Stimulated activated CD4-positive, alpha-beta T cell treated with anti-CD3 and anti-CD28 coated beads, Interleukin-1b, Interleukin-23, amount 100 ng/mL, for 1 hour (primary cell): ENCODE measurements around the gene MAP1B.

Experiments used
- DNase-seq, 2 donors: peaks; one replicate each; pipeline ENCODE4 v3.0.0-alpha.2; 2020; ENCODE audit warnings: low read depth in 2 of 2

The MAP1B gene

DNA sequence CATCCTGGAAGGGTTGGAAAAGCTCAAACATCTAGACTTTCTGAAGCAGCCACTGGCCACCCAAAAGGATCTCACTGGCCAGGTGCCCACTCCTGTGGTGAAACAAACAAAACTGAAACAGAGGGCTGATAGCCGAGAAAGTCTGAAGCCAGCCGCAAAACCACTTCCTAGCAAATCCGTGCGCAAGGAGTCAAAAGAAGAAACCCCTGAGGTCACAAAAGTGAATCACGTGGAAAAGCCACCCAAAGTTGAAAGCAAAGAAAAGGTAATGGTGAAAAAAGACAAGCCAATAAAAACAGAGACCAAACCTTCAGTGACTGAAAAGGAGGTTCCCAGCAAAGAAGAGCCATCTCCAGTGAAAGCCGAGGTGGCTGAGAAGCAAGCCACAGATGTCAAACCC, 87.6 kb downstream of the MAP1B start:
- DNase-seq: no peak

DNA sequence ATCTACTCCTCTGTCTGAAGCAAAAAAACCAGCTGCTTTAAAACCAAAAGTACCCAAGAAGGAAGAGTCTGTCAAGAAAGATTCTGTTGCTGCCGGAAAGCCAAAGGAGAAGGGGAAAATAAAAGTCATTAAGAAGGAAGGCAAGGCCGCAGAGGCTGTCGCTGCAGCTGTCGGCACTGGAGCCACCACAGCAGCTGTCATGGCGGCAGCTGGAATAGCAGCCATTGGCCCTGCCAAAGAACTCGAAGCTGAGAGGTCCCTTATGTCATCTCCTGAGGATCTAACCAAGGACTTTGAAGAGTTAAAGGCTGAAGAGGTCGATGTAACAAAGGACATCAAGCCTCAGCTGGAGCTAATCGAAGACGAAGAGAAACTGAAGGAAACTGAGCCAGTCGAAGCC, 88.3 kb downstream of the MAP1B start:
- no peak for DNase-seq

DNA sequence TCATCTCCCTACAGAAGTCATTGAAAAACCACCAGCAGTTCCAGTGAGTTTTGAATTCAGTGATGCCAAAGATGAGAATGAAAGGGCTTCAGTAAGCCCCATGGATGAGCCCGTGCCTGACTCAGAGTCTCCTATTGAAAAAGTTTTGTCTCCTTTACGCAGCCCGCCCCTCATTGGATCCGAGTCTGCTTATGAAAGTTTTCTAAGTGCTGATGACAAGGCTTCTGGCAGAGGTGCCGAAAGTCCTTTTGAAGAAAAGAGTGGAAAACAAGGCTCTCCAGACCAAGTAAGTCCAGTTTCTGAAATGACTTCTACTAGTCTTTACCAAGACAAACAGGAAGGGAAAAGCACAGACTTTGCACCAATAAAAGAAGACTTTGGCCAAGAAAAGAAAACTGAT, 90.1 kb downstream of the MAP1B start:
- DNase-seq: no peak

DNA sequence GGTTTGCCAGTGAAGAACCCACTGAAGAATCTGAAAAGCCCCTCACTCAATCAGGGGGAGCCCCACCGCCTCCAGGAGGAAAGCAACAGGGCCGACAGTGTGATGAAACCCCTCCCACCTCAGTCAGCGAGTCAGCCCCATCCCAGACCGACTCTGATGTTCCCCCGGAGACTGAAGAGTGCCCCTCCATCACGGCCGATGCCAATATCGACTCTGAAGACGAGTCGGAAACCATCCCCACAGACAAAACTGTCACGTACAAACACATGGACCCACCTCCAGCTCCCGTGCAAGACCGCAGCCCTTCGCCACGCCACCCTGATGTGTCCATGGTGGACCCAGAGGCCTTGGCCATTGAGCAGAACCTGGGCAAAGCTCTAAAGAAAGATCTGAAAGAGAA, 92.4 kb downstream of the MAP1B start:
- no peak for DNase-seq

DNA sequence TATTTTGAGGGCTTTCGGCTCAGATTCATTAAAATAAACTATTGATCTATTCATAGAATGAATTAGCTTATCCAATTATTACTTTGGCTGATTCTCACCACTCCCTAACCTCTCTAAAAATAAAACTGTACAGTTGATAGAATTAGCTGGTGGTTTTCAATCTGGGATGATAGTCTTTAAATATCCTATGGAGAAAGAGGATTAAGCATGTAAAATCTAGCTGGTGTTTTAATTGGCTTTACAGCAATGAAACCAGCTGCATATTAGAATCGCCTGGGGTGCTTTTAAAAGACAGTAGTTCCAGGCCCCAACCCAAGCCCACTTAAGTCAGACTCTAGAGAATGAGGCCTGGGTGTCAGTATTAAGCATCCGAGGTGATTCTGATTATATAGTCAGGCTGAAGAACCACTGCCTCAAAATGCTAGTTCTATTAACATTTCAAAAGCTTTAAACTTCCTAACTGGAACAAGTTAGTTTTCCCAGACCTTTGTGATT, 95.1 kb downstream of the MAP1B start:
- no peak for DNase-seq

DNA sequence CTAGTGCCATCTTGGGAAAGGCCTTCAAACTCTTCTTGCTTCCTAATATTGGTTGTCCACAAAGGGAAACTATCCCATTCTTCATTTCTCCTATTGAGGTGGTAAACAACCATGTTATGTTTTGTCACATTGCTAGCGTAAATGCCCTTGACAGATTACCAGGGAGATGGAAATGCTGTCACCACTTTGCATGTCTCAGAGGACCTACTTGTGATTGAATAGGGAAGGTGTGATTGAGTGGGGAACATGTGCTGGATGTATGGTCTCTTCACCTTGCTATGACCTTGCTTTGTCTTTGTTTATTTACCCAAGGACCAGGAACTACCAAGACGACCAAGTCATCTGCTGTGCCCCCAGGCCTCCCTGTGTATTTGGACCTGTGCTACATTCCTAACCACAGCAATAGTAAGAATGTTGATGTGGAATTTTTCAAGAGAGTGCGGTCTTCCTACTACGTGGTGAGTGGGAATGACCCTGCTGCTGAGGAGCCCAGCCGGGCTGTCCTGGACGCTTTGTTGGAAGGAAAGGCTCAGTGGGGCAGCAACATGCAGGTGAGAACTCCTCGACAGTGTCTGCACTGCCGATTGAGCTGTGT, 96.1 kb downstream of the MAP1B start:
- DNase-seq: no peak

DNA sequence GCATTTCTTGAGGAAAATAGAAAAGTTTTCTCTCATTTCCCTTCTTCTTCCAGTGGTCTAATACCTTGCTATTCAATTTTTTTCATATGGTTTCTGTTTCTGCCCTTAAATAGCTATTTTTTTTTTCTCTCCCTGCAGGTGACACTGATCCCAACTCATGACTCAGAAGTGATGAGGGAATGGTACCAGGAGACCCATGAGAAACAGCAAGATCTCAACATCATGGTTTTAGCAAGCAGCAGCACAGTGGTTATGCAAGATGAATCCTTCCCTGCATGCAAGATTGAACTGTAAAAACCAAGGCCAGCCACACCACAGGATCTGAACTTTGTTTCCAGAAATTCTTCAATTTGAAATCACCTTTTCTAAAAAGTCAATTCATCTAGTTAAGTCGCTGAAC, 97.7 kb downstream of the MAP1B start:
- DNase-seq: no peak

DNA sequence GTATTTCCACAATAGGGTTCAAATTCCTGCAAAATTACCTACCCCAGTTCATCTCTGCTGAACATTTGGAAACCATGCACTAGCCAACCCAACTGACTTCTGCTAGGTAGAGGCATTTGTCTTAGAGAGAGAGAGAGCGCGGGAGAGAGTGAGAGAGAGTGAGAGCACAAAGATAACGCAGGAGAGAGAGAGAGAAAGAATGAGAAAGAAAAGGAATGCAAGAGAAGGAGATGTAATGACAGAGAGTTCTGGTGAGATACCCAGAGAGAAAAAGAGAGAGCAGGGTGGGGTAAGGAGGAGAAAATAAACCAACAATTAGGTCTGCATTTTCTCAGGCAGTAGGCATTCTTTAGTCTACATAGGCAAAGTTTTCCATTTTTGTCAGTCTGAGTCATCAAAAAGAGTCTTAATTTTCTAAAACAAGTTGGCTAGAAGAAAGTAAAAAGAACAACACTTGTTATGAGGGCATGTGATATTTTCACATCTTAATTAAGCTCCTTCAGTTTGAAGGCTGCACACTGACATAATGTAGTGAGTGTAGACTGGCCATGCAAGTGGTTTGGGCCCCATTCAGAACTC, 98.2 kb downstream of the MAP1B start:
- DNase-seq: no peak

DNA sequence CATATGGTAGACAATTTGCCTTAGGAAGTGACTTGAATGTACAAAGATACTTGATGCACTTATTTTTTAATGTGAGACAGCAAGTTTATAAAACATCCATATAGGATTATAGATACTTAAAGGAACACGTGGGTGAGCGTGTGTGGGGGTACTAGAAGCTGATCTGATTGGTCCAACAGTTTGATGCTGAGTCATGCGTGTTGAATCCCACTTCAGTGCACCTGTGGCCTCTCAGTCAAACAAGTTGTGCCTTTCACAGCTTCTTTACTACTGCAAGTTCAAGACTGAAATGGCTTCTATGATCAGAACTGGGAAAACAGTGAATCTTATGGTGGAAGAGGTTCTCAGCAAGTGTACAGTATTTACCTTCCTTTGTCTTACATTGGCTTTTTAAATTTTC, 98.9 kb downstream of the MAP1B start:
- no peak for DNase-seq

DNA sequence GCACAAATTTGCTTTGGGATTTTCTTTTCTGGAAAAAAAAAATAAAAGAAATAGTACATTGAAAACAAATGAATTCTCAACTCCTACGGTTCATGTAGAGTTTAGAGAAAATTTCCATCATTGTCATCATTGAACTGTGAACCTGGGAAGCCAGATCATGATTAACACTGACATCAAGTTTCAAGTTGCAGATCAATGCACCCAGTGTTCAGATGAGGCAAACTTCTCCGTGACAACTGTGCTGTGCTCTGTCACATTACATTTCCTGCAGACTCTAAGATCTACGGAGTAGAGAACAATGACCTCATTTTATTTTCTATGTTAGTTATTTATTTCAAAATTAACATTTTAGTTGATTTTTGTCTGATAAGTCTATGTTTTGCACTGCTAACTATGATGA, 99.7 kb downstream of the MAP1B start:
- no peak for DNase-seq

DNA sequence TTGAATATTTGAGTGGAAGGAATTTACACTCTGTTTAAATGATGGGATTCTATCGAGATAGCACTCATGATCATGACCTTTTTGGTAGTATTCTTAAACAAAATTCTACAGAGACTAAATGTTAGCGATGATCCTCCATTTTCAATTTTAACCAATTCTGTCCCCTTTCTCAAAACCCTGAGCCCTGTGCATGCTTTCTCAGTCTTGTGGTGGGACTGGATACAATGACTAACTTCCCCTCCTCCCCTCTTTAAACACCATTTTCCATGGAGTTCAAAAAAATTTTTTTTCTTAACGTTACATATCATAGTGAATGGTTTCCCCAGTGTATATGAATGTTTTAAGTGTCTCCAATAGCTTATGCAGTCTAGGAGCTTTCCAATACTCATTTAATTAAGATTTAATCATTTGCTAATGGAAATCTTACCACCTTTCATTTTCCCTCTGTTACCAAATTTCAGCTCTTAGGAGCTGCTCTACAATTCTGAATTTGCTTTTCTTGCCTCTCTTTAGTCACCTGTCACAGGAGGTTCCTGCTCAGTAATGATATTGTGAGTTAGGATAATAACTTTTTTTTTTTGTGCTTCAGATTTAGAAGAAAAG, 101.2 kb downstream of the MAP1B start:
- DNase-seq: no peak

DNA sequence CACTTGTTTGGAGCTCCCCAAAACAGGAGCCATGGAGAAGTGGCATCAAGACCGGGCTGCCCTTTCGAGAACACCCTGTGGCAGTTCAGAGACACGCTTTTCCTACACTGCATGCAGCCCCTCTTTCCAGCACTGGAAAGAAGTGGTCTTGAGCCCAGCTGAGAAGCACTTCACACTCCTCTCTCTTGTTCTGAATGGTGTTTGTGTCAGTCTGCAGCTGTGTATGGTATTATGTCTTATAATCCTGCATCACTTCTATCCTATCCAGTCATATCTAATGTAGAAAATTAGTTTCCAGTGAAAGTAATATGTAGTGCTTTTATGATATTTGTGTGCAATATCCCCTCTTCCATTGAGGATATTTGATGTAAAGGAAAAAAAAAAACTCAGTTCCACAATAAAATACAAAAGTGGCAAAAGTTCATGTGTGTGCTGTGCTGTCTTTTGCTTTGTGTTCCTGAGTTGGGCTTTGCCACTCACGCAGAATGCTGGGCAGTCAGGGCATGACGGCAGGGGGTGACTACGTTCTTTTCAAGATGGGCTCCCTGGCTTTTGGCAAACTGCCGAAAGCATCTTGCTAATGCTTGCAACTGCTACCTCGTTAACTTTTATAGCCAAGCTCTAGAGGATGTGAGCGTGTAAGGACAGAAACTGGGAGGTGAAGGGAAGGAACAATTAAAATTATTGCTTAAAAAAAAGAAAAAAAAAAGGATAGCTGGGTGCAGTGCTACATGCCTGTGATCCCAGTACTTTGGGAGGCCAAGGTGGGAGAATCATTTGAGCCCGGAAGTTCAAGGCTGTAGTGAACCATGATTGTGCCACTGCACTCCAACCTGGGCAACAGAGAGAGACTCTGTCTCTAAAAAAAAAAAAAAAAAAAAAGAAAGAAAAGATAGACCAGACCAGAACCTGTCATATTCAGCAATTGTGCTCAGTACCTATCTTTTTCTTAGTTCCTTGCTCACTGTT, 102.2 kb downstream of the MAP1B start:
- DNase-seq: no peak

DNA sequence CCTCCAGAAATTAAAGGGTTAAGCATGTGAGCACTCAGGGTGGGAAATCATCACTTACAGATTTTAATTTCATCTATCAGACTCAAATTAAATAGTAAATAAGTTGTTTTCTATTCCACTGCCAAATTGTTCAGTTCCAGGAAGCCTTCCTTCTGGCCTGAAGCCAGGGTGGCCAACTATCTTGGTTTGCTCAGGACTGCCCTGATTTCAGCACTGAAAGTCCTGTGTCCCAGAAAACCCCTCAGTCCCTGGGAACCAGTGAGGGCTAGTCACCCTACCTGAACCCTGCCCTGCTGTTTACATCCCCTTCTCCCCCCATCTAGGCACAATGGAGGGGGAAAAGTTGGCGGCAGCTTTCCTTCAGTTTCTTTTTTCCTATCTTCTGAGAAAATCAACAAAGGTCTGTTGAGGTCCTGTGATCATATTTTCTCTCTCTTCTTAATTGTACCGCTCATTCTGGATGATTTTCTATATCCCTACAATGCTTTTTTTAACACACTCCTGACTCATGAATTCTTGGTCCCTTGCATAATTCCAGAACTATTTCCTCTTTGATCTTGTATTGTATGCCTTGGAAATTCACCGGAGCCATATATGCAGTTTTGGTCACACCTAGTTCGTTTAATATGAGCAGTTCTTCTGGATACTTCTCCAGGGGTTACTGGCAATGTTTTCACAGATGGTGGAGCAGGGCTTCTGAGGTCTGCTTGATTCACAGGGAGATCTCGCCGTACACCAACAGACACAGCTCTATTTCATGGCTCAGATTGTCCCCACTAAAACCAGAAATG, 103.8 kb downstream of the MAP1B start:
- no peak for DNase-seq

DNA sequence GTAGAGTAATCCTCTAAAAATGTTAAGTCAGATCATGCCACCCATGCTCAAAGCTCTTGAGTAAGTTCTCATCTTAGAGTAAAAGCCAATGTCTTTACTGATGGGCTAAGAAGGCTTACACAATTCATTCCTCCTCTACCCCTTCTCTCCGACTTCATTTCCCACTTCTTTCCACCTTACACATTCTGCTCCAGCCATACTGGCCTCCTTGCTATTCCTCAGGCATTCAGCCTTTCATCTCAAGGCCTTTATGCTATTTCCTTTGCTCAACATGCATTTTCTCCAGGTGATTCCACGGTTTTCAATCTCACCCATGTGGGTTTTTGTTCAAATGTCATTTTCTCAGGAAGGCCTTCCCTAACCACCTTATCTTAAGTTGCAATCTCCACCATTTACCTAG, 104.9 kb downstream of the MAP1B start:
- DNase-seq: no peak

DNA sequence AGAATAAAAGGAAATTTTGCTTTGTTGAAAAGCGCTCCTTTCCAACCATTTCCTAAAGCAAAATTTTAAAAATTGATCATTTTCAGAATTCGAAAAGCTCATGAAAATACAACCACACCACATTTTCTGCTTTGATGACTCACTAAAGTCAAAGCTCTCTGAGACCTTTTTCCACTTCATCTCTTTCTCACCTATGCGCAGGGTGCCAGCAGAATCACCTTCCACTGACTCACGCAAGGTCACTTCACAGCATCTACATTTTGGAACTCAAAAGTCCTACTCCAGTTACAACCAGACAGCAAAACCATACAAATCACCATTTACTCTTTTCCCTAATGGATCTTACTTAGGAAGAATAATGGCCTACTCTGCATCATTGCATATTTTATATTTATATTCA, 106.2 kb downstream of the MAP1B start:
- no peak for DNase-seq

DNA sequence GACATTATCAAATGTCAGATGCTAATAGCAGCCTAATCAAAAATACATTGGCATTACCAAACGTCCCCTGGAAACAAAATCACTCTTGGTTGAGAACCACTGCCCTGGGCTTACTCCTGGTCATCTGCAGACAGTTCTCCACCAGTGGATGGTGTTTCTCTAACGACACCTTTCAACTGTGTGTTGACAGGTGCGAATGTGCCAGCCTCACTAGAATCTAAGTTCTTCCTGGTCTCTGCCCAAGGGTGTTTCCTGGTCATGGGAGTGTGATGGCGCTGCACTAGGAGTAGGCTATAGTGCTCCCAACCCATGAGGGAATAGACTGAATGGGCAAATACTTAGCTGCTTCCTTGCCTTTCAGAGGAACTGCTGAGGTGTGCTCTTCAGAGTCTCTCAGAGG, 106.9 kb downstream of the MAP1B start:
- DNase-seq: no peak

DNA sequence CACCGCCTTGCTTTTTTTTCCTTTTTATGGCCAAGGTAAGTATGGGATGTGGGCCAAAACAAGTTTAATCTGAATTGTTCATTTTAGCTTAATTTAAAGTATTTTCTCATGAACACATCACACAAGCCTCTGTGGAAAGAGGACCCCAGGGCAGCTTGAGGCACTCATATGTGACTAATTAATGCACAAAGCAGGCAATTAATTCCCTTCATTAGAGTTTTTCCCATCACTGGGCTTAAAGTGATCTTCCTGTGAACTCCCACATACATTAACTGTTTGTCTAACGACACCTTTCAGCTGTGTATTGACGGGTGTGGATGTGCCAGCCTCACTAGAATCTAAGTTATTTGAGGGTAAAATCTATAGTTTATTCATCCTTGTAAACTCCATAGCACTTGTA, 109.5 kb downstream of the MAP1B start:
- DNase-seq: no peak

DNA sequence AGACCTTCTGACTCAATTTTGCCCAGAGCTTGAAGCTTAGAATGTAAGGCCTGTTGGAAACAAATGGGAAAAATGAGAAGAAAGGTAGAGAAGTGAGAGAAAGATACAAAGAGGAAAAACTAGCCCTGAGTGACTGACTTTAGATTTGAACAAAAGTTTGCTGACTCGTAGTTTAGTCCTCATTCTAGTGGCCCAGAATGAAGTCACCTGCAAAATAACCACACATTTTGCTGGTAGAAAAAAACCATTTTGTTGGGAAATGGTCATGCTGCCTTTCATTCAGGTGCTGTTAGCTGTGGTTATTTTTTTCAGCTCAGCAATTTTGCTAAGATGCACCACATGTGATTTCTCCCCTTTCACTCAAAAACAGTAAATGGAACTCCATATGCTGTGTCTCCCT, 113.8 kb downstream of the MAP1B start:
- no peak for DNase-seq

DNA sequence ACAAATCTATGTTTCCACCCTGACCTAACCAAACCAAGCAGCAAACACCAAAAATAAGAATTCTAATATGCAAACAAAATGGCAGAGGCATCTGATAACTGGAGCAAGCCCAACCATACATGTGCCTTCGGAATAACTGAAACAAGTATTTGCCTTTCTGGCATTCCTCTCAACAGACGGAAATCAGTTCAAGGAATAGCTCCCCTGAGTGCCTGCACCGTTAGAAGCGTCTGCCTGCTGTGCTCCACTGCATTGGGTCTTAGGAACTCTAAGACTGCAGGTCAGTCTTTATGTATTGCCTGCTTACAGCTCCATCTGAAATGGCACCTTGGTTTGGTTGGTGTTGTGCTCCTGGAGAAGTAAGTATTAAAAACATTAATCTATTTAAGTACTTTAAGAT, 114.3 kb downstream of the MAP1B start:
- no peak for DNase-seq

DNA sequence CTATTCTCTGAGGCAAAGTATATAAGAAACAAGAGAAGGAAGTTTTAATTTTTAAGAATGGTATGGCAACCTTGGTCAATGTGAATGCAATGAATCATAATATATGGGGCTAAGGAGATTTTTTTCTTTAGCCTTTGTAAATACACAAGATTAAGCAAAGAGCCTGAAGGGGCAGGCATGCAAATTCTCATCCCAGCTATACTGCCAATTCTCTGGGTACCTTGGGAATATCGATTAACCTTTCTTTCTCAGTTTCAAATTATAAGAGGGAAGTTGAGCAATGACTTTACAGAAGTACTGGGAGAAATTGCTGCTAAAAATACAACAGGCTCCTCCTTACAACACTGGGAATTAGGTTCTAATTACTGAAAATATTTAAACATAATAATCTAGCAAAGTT, 115.2 kb downstream of the MAP1B start:
- no peak for DNase-seq

DNA sequence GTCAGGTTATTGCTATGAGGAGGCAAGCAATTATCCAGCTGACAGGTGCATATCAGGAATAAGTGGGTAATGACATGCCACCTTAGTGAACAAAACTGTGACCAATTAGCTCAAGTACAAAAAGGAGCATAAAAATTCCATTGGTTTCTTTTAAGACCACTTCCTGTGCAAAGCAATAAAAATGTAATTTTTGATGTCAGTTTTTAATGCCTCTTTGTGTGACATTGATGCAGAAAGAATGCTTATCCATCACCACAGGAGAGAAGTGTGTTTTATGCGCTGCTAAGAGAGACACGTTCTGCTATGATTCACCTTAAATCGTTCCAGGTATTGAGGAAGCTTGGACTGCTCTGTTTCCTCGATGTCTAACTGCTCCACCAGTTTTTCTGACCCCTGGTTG, 116.1 kb downstream of the MAP1B start:
- DNase-seq: no peak
